Myocyte (in vitro differentiated cells): ENCODE data around the gene RBBP8NL. TPM values are rescaled to one million over a fixed set of nuclear protein-coding genes. Genes with fewer than 3 reads are reported as not detected.
A peak's percentile ranks its signal among the peaks of the same experiment; 100 is the strongest.

Experiments used
- DNase-seq: peaks from one replicate; pipeline ENCODE4 v3.0.0-alpha.2; 2012; ENCODE audit warnings: low read depth
- total RNA-seq: library from RNA; depleted of rRNA; stranded (reverse); fragments of >200 nt; gene quantifications from 2 replicates; pipeline ENCODE4 v1.2.3, GENCODE V29; 2014

Gene RBBP8NL
- total RNA-seq, 1 donor from 2014 or later: 0.05 TPM

- DNase-seq: no peak
Measured at GRCh38 chr20:62393830-62394229, 33.5 kb downstream of the RBBP8NL start.

- no peak for DNase-seq
Measured at GRCh38 chr20:62393335-62393665, 34.0 kb downstream of the RBBP8NL start.

GRCh38 chr20:62392621-62393334 is 34.6 kb downstream of the RBBP8NL start:
- DNase-seq: no peak

- DNase-seq: no peak
Measured at GRCh38 chr20:62392077-62392418, 35.3 kb downstream of the RBBP8NL start.

- no peak for DNase-seq
Measured at GRCh38 chr20:62391165-62392076, 35.9 kb downstream of the RBBP8NL start.

- DNase-seq: peak; percentile 84
Measured at GRCh38 chr20:62390317-62391164, 36.8 kb downstream of the RBBP8NL start.

- no peak for DNase-seq
Measured at GRCh38 chr20:62389601-62390087, 37.7 kb downstream of the RBBP8NL start.

GRCh38 chr20:62388839-62389600 is 38.3 kb downstream of the RBBP8NL start:
- no peak for DNase-seq

GRCh38 chr20:62387933-62388635 is 39.3 kb downstream of the RBBP8NL start:
- DNase-seq: no peak

- no peak for DNase-seq
Measured at GRCh38 chr20:62387219-62387913, 40.0 kb downstream of the RBBP8NL start.

GRCh38 chr20:62386383-62387218 is 40.7 kb downstream of the RBBP8NL start, which contains the start of gene RPS21:
Gene RPS21, plus strand, starts transcription at chr20:62387103. Its CDS starts 236 bp downstream, at chr20:62387339.
- DNase-seq: peak; percentile 92

- DNase-seq: peak; percentile 76
Measured at GRCh38 chr20:62382306-62383198, 44.8 kb downstream of the RBBP8NL start.

GRCh38 chr20:62381842-62382241 is 45.5 kb downstream of the RBBP8NL start:
- no peak for DNase-seq

- DNase-seq: peak; percentile 74
Measured at GRCh38 chr20:62381202-62381797, 46.0 kb downstream of the RBBP8NL start.

GRCh38 chr20:62378215-62378614 is 49.1 kb downstream of the RBBP8NL start:
- no peak for DNase-seq

GRCh38 chr20:62377615-62378178 is 49.6 kb downstream of the RBBP8NL start:
- DNase-seq: no peak

GRCh38 chr20:62377064-62377461 is 50.3 kb downstream of the RBBP8NL start:
- DNase-seq: no peak
